Fibroblast of lung (primary cell): ENCODE data around the gene PTPN9. TPM values are rescaled to one million over a fixed set of nuclear protein-coding genes. Genes with fewer than 3 reads are reported as not detected.
"Not testable (repeated sequence)": the region's sequence is repeated elsewhere in the genome, so short reads cannot be mapped to it uniquely, and the experiment has no call there.

Experiments used
- DNase-seq, 2 donors: peaks; one replicate each; pipeline versions ENCODE4 v3.0.0 to v3.0.0-alpha.2; 2010; ENCODE audit warnings: low read depth in 2 of 2
- H2AFZ ChIP-seq: 2 replicates; pipeline ENCODE4 v1.5.1; 2012; ENCODE audit warnings: low read length, control low read depth, inconsistent platforms
- H3K27ac ChIP-seq: 2 replicates; pipeline ENCODE4 v1.5.1; 2011; ENCODE audit warnings: low read length, control low read depth; ENCODE audit not compliant: insufficient read depth
- H3K27me3 ChIP-seq: 2 replicates; pipeline ENCODE4 v1.5.1; 2011; ENCODE audit warnings: mild to moderate bottlenecking, low read length; ENCODE audit not compliant: control insufficient read depth, insufficient read depth
- H3K36me3 ChIP-seq: 2 replicates; pipeline ENCODE4 v1.5.1; 2011; ENCODE audit warnings: low read length; ENCODE audit not compliant: control insufficient read depth, insufficient read depth
- H3K4me1 ChIP-seq: 2 replicates; pipeline ENCODE4 v1.5.1; 2011; ENCODE audit warnings: low read length; ENCODE audit not compliant: control insufficient read depth, insufficient read depth; ENCODE audit errors: extremely low read depth
- H3K4me2 ChIP-seq: 2 replicates; pipeline ENCODE4 v1.5.1; 2011; ENCODE audit warnings: low read length, control low read depth; ENCODE audit not compliant: insufficient read depth; ENCODE audit errors: extremely low read depth
- H3K4me3 ChIP-seq, 4 experiments: fragments of 200-600 bp in 1 of 4; sonication (generic) in 1 of 4; replicated peaks in 1 of 4; 2 replicates each; pipeline ENCODE4 v1.5.1; 2011 to 2016; ENCODE audit warnings: low read length in 4 of 4, low read depth in 3 of 4, mild to moderate bottlenecking in 3 of 4, control low read depth in 2 of 4, inconsistent platforms in 1 of 4, mixed read lengths in 1 of 4; ENCODE audit not compliant: insufficient read depth in 1 of 4; ENCODE audit errors: control extremely low read depth in 1 of 4
- H3K79me2 ChIP-seq: 2 replicates; pipeline ENCODE4 v1.5.1; 2012; ENCODE audit warnings: mild to moderate bottlenecking, low read length, inconsistent platforms; ENCODE audit not compliant: control insufficient read depth, insufficient read depth
- H3K9ac ChIP-seq: 2 replicates; pipeline ENCODE4 v1.5.1; 2011; ENCODE audit warnings: mild to moderate bottlenecking, low read length, control low read depth; ENCODE audit not compliant: insufficient read depth
- H3K9me3 ChIP-seq: 2 replicates; pipeline ENCODE4 v1.5.1; 2012; ENCODE audit warnings: low read depth, low read length; ENCODE audit not compliant: control insufficient read depth, insufficient read depth
- H4K20me1 ChIP-seq: 2 replicates; pipeline ENCODE4 v1.5.1; 2011; ENCODE audit warnings: low read length; ENCODE audit not compliant: control insufficient read depth, insufficient read depth; ENCODE audit errors: extremely low read depth
- CTCF ChIP-seq, 2 donors: IDR thresholded peaks in 1 of 2; conservative IDR thresholded peaks in 1 of 2; 1 replicate in 1 of 2; 2 replicates in 1 of 2; pipeline ENCODE4 v1.5.1; 2011 to 2012; ENCODE audit warnings: low read length in 2 of 2, control low read depth in 1 of 2, inconsistent platforms in 1 of 2, low read depth in 1 of 2, mild to moderate bottlenecking in 1 of 2
- EZH2 ChIP-seq: IDR thresholded peaks from 2 replicates; pipeline ENCODE4 v1.5.1; 2012; ENCODE audit warnings: low read length, control low read depth, mild to moderate bottlenecking; ENCODE audit errors: missing control alignments
- polyA plus RNA-seq, 2 donors: library from polyadenylated mRNA; depleted of rRNA in 1 of 2; stranded (reverse) in 1 of 2; unstranded in 1 of 2; fragments of >200 nt; gene quantifications; 2 replicates each; pipeline ENCODE4 v1.2.1, GENCODE V29; 2011 to 2012; ENCODE audit warnings: missing spikeins in 1 of 2
- total RNA-seq: library from RNA; depleted of rRNA; stranded (reverse); fragments of >200 nt; gene quantifications from 2 replicates; pipeline ENCODE4 v1.2.1, GENCODE V29; 2014

Gene PTPN9
- total and polyA plus RNA-seq, 2 donors (not counting 1 experiment from before 2014, with no cell fraction given), result 20.6 to 41.6 TPM

GRCh38 chr15:75590239-75590638, 11.1 kb upstream of the PTPN9 start:
- TF ChIP-seq EZH2 (no peak), CTCF (conservative IDR thresholded peaks at IDR 0.05 in 1 of 2, IDR thresholded peaks at IDR 0.05 in 1 of 2; ENCODE audit: low read depth in 1 of 2, low read length in 2 of 2) (no peak)
- H4K20me1 ChIP-seq, result no peaks in the 10 kb centered on the region
- H3K9ac ChIP-seq, result no peak overlapping the region
- H3K9me3 ChIP-seq, result no peaks in the 10 kb centered on the region
- peaks cover 2% of the 10 kb centered on the region for H3K36me3 ChIP-seq
- H3K27me3 ChIP-seq, result no peaks in the 10 kb centered on the region
- no peak overlapping the region for H3K4me2 ChIP-seq
- no peak overlapping the region for H2AFZ ChIP-seq
- H3K4me1 ChIP-seq, result no peaks in the 10 kb centered on the region
- no peak overlapping the region for H3K4me3 ChIP-seq
- no peak overlapping the region for H3K27ac ChIP-seq
- H3K79me2 ChIP-seq, result no peaks in the 10 kb centered on the region
- DNase-seq, result no peak

GRCh38 chr15:75589071-75589470, 10.0 kb upstream of the PTPN9 start:
- Histone ChIP-seq H3K4me3 (no peak overlapping the region), H3K27me3 (no peaks in the 10 kb centered on the region), H3K9ac (no peak overlapping the region), H4K20me1 (no peaks in the 10 kb centered on the region), H3K79me2 (no peaks in the 10 kb centered on the region), H3K36me3 (peaks cover 2% of the 10 kb centered on the region), H3K4me1 (no peaks in the 10 kb centered on the region), H3K9me3 (no peaks in the 10 kb centered on the region), H3K4me2 (no peak overlapping the region), H3K27ac (no peak overlapping the region), H2AFZ (no peak overlapping the region)
- DNase-seq, result no peak
- no peak for TF ChIP-seq EZH2
- TF ChIP-seq CTCF (conservative IDR thresholded peaks at IDR 0.05 in 1 of 2, IDR thresholded peaks at IDR 0.05 in 1 of 2; ENCODE audit: low read depth in 1 of 2, low read length in 2 of 2), result no peak

GRCh38 chr15:75586422-75586821, 7.3 kb upstream of the PTPN9 start:
- H3K27me3 ChIP-seq, H3K36me3 ChIP-seq, H4K20me1 ChIP-seq, H3K79me2 ChIP-seq, H3K4me2 ChIP-seq, H2AFZ ChIP-seq, H3K4me3 ChIP-seq, H3K9ac ChIP-seq, H3K4me1 ChIP-seq, DNase-seq, H3K9me3 ChIP-seq, H3K27ac ChIP-seq: not testable (repeated sequence)
